ENCODE measurements around the gene SLC9A8. TPM values are rescaled to one million over a fixed set of nuclear protein-coding genes. Genes with fewer than 3 reads are reported as not detected.

Gene SLC9A8
- total RNA-seq, 1 experiment from 2014 or later: 7.5 TPM

- Histone ChIP-seq H3K9me3 (ENCODE audit: control insufficient read depth, low read depth, low read length) (no peaks in the 10 kb centered on the region), H3K23me2 (ENCODE audit: insufficient read length, low read depth, low read length, poor library complexity, severe bottlenecking) (no peaks in the 10 kb centered on the region), H2BK5ac (ENCODE audit: insufficient read length, low read length) (no peak overlapping the region), H3K4me2 (ENCODE audit: insufficient read depth, insufficient read length, low read length) (no peak overlapping the region), H4K8ac (replicated peaks; ENCODE audit: insufficient read length, low read depth, low read length) (no peak overlapping the region), H3K23ac (ENCODE audit: insufficient read length, low read depth, low read length) (no peak overlapping the region), H3K4me1 (ENCODE audit: insufficient read depth, low read length) (no peaks in the 10 kb centered on the region), H3K79me1 (ENCODE audit: insufficient read depth, low read depth, low read length, poor library complexity, severe bottlenecking) (no peaks in the 10 kb centered on the region), H3K4ac (ENCODE audit: low read depth, low read length) (no peak overlapping the region), H3K79me2 (ENCODE audit: insufficient read depth, low read length) (no peaks in the 10 kb centered on the region), H4K5ac (ENCODE audit: insufficient read length, low read depth, low read length) (no peak overlapping the region), H3K27me3 (ENCODE audit: insufficient read depth, low read length) (no peaks in the 10 kb centered on the region), H3K9ac (ENCODE audit: extremely low read depth, insufficient read length, low read length) (no peak overlapping the region), H3T11ph (ENCODE audit: low read length) (no peak overlapping the region), H3K56ac (ENCODE audit: insufficient read length, low read depth, low read length) (no peak overlapping the region), H4K20me1 (ENCODE audit: control insufficient read depth, insufficient read depth, insufficient read length) (no peaks in the 10 kb centered on the region), H2BK12ac (ENCODE audit: insufficient read length, low read depth, low read length) (no peak overlapping the region), H3K18ac (ENCODE audit: insufficient read length, low read depth, low read length) (no peak overlapping the region), H2BK120ac (ENCODE audit: low read depth, low read length, poor library complexity, severe bottlenecking) (no peak overlapping the region), H2BK15ac (ENCODE audit: low read depth, low read length) (no peak overlapping the region), H3K27ac (ENCODE audit: insufficient read length, low read depth, low read length) (no peak overlapping the region), H2AFZ (ENCODE audit: low read length) (no peak overlapping the region), H2BK20ac (ENCODE audit: low read depth, low read length, poor library complexity, severe bottlenecking) (no peak overlapping the region), H4K91ac (ENCODE audit: insufficient read length, low read depth, low read length) (no peak overlapping the region), H3K14ac (ENCODE audit: insufficient read depth, low read length) (no peak overlapping the region), H2AK5ac (ENCODE audit: insufficient read length, low read length) (no peak overlapping the region)
- peaks cover 1% of the 10 kb centered on the region for H3K27me3 Mint-ChIP-seq (ENCODE audit: low read depth)
- peaks cover 0 to 4% of the 10 kb centered on the region in 2 experiments; a peak in 2 of 4 replicates for H3K4me1 Mint-ChIP-seq
- no CpG with 5 or more reads among the region's 2 CpGs for WGBS (ENCODE audit: extremely low coverage, insufficient read length, low lambda C conversion rate)
- no peak for TF ChIP-seq CTCF (conservative IDR thresholded peaks at IDR 0.05)
- no peak overlapping the region for H3K4me3 Mint-ChIP-seq
- H3K27ac Mint-ChIP-seq: no peak overlapping the region
- no peaks in the 10 kb centered on the region for H3K9me3 Mint-ChIP-seq
- no peaks in the 10 kb centered on the region for H3K36me3 Mint-ChIP-seq (ENCODE audit: insufficient read depth in 1 of 3, low read depth in 3 of 3)
- DNase-seq: no peak
Measured at GRCh38 chr20:49795135-49795424, 17.5 kb upstream of the SLC9A8 start.

Measured in H9 (cell line).